Omental fat pad (tissue), 4 donors: ENCODE measurements around the gene OR2T10. TPM values are rescaled to one million over a fixed set of nuclear protein-coding genes. Genes with fewer than 3 reads are reported as not detected.
"Not testable (repeated sequence)": the region's sequence is repeated elsewhere in the genome, so short reads cannot be mapped to it uniquely, and the experiment has no call there.

Experiments
- ATAC-seq: fragments of 150-250 bp; one replicate; pipeline ENCODE4 v1.9.1; 2016; ENCODE audit warnings: mild to moderate bottlenecking, moderate library complexity; ENCODE audit not compliant: low FRiP score
- DNase-seq: peaks from one replicate; pipeline ENCODE4 v3.0.0-alpha.2; 2019; ENCODE audit warnings: low spot score
- CTCF ChIP-seq, 3 donors: fragments of 450-650 bp; IDR thresholded peaks; one replicate each; pipeline ENCODE4 v1.5.1; 2016 to 2017; ENCODE audit warnings: antibody characterized with exemption in 3 of 3, mild to moderate bottlenecking in 3 of 3, moderate library complexity in 2 of 3
- total RNA-seq, 4 donors: library from RNA; depleted of rRNA; stranded (reverse); fragments of >200 nt; gene quantifications; one replicate each; pipeline ENCODE4 v1.1.0, GENCODE V29; 2016

The OR2T10 gene
- total RNA-seq, 4 donors from 2014 or later, result not detected

DNA sequence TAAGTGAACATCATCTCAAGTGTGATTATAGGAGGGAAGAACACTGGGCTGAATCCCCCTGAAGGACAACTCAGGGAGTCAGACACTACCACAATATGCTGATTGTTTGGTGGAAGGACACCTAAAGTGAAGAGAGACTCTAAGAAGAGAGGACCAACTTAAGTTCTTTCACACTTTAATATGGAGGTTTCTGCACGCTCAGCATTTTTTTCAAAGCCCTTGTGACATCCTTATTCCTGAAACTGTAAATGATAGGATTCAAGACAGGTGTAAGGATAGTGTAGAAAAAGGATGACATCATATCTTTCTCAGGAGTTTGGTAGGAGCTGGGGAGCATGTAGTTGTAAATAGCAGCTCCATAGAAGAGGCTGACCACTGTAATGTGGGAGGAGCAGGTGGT, 4.8 kb downstream of the OR2T10 start:
- no peak for ATAC-seq
- DNase-seq, result no peak
- no peak for TF ChIP-seq CTCF (IDR thresholded peaks at IDR 0.05)

- no peak for ATAC-seq
- TF ChIP-seq CTCF (IDR thresholded peaks at IDR 0.05), result no peak
- no peak for DNase-seq
These were observed 7.4 kb downstream of the OR2T10 start for GRCh38 chr1:248590055-248590454.

- no peak for TF ChIP-seq CTCF (IDR thresholded peaks at IDR 0.05)
- ATAC-seq (no peak), DNase-seq (no peak)
These were observed 8.2 kb downstream of the OR2T10 start for GRCh38 chr1:248589334-248589733.

DNA sequence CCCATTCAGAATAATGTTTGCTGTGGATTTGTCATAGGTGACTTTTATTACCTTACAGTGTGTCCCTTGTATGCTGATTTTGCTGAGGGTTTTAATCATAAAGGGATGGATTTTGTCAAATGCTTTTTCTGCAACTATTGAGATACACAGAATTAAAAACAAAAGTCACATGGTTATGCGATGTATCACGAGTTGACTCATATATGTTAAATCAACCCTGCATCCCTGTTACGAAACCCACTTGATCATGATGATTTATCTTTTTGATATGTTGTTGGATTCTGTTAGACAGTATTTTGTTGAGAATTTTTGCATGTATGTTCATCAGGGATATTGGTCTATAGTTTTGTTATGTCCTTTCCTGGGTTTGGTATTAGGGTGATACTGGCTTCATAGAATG, 12.2 kb downstream of the OR2T10 start:
- no peak for TF ChIP-seq CTCF (IDR thresholded peaks at IDR 0.05)
- ATAC-seq (no peak), DNase-seq (no peak)

DNA sequence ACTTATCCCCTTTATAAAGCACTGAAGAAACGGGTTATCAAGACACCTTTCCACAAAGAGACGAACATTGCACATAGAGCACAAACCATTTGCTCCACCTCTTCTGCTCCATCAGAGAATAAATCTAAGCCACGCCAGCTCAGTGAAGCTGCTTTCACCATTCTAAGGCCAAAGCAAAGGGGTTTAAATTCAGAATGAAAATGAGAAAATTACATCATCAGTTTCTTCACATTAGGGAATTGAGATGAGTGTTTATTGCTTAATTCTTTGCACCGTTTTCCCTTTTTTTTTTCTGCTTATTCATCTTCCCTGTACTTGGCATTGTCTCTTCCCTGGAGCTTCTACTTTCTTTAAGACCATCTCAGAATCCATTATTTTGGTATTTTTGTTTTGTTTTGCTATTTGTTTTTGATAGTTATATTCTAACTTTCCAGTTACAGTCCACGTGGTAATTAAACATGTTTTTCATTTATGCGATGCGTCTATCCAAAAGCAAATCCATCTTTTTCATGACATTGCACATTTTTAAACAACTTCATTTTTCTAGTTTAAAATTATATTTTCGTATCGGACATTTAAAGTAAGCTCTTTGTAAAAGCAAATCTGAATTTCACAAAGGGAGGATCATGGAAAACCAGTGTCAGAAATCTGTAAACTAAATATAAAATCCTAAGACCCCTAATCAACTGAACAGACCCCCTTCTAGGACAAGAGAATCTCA, 21.1 kb downstream of the OR2T10 start:
- no peak for DNase-seq
- TF ChIP-seq CTCF (IDR thresholded peaks at IDR 0.05), result no peak
- ATAC-seq, result no peak

DNA sequence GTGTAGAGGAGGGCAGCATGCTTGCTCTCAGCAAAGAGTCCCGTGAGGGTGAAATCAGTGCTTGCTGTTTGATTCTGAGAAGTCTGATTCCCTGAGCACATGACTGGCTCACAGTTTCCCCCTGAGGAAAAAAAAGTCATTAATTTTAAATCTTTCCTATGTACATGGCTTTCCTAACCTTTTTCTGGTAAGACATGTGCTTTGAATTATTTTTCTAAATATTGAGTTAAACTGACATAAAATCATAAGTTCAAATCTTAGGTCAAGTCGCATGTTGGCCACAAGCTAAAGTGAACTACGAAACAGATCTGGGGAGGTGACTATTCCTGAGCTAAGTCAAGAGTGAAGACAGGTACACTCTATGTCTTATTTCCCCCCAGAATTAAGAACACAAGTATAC, 22.8 kb downstream of the OR2T10 start, which contains the start of gene OR2T34:
OR2T34 (minus strand) TSS at position 101 of the 400 bp plus-strand sequence; CDS start at position 101, 0 bp downstream.
- not testable (repeated sequence) for DNase-seq, ATAC-seq

GRCh38 chr1:248573856-248574255, 23.6 kb downstream of the OR2T10 start:
- ATAC-seq, result peak; percentile 32
- not testable (repeated sequence) for DNase-seq

DNA sequence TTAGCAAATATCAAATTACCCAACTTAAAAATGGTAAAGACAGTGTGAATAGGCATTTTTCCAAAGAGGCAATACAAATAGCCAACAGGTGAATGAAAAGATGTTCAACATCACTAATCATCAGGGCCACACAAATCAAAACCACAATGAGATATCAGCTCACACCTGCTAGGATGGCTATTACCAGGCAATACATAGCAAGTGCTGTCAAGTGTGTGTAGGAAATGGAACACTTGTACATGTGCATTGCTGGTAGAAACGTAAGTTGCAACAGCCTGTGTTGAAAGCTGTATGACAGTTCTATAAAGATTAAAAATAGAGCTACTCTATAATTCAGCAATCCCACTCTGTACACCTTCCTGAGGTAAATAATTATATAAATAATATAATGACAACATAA, 25.5 kb downstream of the OR2T10 start:
- not testable (repeated sequence) for DNase-seq, ATAC-seq

GRCh38 chr1:248570811-248571210, 26.7 kb downstream of the OR2T10 start:
- not testable (repeated sequence) for ATAC-seq, DNase-seq

- ATAC-seq, DNase-seq: not testable (repeated sequence)
These were observed 28.5 kb downstream of the OR2T10 start for GRCh38 chr1:248569049-248569448.

- ATAC-seq, result peak; percentile 41
- DNase-seq, result not testable (repeated sequence)
These were observed 31.7 kb downstream of the OR2T10 start for GRCh38 chr1:248565530-248566373.

GRCh38 chr1:248562672-248563071, 34.8 kb downstream of the OR2T10 start, which contains the start of gene OR2T29:
Gene OR2T29 (minus strand): TSS chr1:248562772. CDS start chr1:248559491, 3,281 bp downstream.
- ATAC-seq, DNase-seq: not testable (repeated sequence)

GRCh38 chr1:248551027-248551426, 46.5 kb downstream of the OR2T10 start:
- ATAC-seq, DNase-seq: not testable (repeated sequence)
